GM18861 (cell line): ENCODE results near the gene UBE3A.
"Not testable (repeated sequence)": the region's sequence is repeated elsewhere in the genome, so short reads cannot be mapped to it uniquely, and the experiment has no call there.

Source experiments
- ATAC-seq: cut with Tn5 transposase; IDR thresholded peaks from one replicate; pipeline ENCODE4 v1.9.1; 2021; ENCODE audit not compliant: unreplicated experiment

The UBE3A gene

GRCh38 chr15:25438601-25439368, at the start of gene UBE3A:
TSS of gene UBE3A (minus strand) at chr15:25439024. CDS start at chr15:25409107, 29,917 bp downstream.
- ATAC-seq, result peak; percentile 79

GRCh38 chr15:25487226-25487884, 48.5 kb upstream of the UBE3A start:
- ATAC-seq, result no peak

GRCh38 chr15:25486051-25486450, 47.2 kb upstream of the UBE3A start:
- no peak for ATAC-seq

GRCh38 chr15:25481208-25481859, 42.5 kb upstream of the UBE3A start:
- ATAC-seq, result no peak

GRCh38 chr15:25478313-25478712, 39.5 kb upstream of the UBE3A start:
- no peak for ATAC-seq

GRCh38 chr15:25477816-25478215, 39.0 kb upstream of the UBE3A start:
- ATAC-seq, result no peak

GRCh38 chr15:25474251-25474650, 35.4 kb upstream of the UBE3A start:
- no peak for ATAC-seq

GRCh38 chr15:25470230-25470629, 31.4 kb upstream of the UBE3A start:
- ATAC-seq, result no peak

- ATAC-seq, result no peak
Measured at GRCh38 chr15:25469377-25469776, 30.6 kb upstream of the UBE3A start.

GRCh38 chr15:25468611-25469010, 29.8 kb upstream of the UBE3A start:
- ATAC-seq, result no peak

- ATAC-seq, result no peak
Measured at GRCh38 chr15:25465835-25466234, 27.0 kb upstream of the UBE3A start.

- ATAC-seq, result no peak
Measured at GRCh38 chr15:25464784-25465183, 26.0 kb upstream of the UBE3A start.

- no peak for ATAC-seq
Measured at GRCh38 chr15:25464383-25464782, 25.6 kb upstream of the UBE3A start.

- no peak for ATAC-seq
Measured at GRCh38 chr15:25456196-25456595, 17.4 kb upstream of the UBE3A start.

GRCh38 chr15:25455226-25455625, 16.4 kb upstream of the UBE3A start:
- no peak for ATAC-seq

GRCh38 chr15:25454771-25455170, 15.9 kb upstream of the UBE3A start:
- no peak for ATAC-seq

GRCh38 chr15:25453246-25453645, 14.4 kb upstream of the UBE3A start:
- ATAC-seq, result not testable (repeated sequence)

- no peak for ATAC-seq
Measured at GRCh38 chr15:25451501-25451900, 12.7 kb upstream of the UBE3A start.

GRCh38 chr15:25450163-25450562, 11.3 kb upstream of the UBE3A start:
- ATAC-seq, result no peak

GRCh38 chr15:25446076-25446475, 7.3 kb upstream of the UBE3A start:
- ATAC-seq, result no peak

GRCh38 chr15:25445412-25445811, 6.6 kb upstream of the UBE3A start:
- no peak for ATAC-seq

GRCh38 chr15:25441111-25441510, 2.3 kb upstream of the UBE3A start:
- no peak for ATAC-seq
